Activated T-cell treated with anti-CD3 and anti-CD28 coated beads, Interleukin-2, amount 50 U/mL, for 48 hours (primary cell): ENCODE results near the gene KRTAP10-7.
"Not testable (repeated sequence)": the region's sequence is repeated elsewhere in the genome, so short reads cannot be mapped to it uniquely, and the experiment has no call there.

ENCODE experiments used
- DNase-seq, 2 experiments: peaks; one replicate each; pipeline ENCODE4 v3.0.0-alpha.2; 2020

The KRTAP10-7 gene

DNA sequence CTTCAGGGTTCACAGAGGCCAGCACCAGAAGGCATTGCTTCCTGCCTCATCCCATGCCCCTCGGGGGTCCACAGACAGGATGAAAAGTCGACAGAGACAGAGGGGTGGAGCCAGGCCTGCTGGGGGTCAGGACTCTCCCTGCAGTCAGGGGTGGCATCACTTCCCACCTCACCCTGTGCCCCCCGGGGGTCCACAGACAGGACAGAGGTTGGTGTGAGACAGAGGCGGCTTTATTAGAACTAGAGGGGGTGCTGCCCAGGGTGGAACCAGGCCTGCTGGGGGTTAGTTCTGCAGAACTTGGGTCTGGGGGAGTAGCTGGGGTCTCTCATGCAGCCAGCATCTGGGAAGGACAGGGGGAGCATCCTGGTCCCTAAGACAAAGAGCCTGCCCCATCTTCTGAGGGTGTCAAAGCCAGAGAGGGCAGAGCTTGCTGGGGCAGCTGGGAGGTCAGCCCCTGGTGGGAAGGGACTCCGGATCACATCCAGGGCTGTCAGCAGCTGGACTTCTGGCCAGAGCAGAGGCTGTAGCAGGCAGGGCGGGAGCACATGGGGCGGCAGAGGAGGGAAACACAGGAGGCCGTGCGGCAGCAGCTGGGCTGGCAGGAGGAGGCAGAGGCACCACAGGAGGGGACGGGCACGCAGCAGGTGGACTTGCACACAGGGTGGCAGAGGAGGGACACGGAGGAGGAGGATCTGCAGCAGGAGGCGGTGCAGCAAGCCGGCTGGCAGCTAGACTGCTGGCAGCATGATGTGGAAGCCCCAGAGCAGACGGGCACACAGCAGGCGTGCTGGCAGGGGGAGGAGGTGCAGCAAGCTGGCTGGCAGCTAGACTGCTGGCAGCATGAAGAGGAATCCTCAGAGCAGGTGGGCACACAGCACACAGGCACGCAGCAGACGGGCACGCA lies 9.2 kb upstream of the KRTAP10-7 start:
- DNase-seq: peak in 1 of 2 experiments; percentile 3

DNA sequence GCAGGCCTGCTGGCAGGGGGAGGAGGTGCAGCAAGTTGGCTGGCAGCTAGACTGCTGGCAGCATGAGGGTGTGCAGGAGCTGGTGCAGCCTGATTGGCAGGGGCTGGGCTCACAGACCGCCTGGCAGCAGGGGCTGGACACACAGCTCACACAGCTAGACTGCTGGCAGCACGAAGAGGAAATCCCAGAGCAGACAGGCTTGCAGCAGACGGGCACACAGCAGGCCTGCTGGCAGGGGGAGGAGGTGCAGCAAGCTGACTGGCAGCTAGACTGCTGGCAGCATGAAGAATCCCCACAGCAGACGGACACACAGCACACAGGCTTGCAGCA lies 8.6 kb upstream of the KRTAP10-7 start:
- DNase-seq: peak in 1 of 2 experiments; percentile 1

DNA sequence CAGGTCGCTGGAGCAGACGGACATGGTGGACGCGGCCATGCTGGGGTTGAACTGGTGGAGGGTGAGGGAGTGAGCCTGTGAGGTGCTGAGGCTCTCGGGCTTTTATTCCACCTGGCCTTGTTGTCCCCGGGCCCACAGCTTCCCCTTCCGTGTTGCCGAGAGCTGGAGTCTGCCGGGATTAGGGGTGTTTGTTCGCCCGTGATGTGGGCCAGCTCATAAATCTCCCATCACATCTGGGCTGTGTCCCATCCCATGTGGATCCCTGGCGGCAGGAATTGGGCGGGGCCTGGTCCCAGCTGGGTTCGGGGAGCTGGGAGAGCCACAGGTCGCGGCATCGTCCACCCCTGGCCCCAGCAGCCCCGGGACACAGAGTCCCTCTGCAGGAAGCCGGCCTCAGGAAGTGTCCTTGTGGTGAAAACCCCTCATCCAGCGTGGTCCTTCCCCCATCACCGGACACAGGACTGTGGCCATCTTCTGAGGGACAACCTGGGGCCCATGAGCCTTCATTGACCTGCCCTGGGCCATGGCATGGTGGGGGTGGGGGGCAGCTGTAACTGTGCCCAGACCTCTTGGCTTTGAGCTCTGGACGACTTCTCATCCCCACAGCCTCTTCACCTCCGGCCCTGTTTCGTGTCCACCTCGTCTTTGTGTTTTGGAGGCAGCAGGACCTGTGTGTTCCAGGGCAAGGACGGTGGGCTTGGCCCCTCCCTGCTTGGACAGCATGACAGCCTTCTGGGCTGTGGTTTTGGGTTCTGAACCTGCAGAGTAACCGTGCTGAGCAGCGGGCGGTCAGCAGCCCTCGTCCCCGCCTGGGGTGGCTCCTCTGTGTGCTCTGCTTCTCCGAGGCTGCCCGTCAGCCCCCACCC lies 7.7 kb upstream of the KRTAP10-7 start, which contains the start of gene KRTAP10-6:
Gene KRTAP10-6, minus strand, starts transcription at position 60 of the 866 bp plus-strand sequence. Its CDS starts 21 bp downstream, at position 39.
- peak in 1 of 2 experiments; percentile 12 for DNase-seq

DNA sequence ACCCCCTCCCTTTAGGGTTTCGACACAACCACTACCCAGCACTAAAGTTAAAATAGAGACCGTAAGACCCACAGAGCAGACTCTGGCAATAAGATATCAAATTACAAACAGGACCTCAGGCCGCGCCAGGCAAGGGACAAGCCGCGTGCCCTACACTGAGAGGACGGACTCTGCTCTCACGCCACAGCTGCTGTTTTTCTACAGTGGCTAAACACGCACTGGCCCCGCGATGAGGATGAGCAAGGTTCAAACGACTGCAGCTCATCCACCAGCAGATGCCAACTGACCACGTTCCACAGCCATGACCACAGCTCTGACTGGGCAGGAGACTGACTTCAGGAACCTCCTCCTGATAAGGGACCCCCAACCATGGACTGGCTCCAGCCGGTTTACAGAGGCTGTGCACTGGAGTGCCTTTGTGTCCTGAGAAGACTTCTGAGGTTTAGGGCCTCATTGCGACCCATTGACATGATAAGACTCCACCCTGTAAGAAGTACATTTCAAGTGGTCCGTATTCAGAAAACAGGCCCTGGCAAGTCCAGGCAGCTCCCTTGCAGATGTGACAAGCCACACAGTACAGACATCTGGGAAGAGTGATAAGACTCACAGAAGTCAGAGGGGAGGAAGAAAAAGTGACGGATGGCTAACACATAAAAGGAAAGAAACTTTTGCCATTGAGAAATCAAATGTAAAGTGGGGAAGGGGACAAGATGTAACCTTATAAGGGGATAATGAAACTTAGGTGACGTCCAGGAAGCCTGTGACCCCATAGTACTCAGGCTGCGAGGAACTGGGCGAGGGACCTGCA lies 6.6 kb upstream of the KRTAP10-7 start:
- peak in 1 of 2 experiments; percentile 2 for DNase-seq

DNA sequence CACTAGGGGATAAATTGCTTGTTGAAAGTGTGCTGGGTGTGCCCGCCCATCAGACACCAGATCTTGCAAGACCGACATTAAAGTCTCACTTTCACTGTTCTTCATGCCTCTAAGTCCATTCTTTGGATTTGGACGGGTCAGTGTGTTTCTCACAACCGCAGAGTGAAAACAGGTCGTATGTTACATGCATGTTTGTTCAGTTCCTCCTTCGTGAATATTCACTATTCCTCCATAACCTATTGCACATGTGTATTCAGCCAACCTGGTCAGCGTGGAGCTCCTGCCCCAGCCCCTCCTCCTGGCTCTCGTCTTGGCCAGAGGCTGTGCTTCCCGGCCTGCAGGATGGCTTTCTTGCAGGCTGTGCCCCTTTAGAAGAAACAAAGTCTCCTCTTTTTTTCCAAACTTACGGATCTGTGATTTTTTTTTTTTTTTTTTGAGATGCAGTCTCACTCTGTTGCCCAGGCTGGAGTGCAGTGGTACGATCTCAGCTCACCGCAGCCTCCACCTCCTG lies 5.9 kb upstream of the KRTAP10-7 start:
- DNase-seq: no peak

DNA sequence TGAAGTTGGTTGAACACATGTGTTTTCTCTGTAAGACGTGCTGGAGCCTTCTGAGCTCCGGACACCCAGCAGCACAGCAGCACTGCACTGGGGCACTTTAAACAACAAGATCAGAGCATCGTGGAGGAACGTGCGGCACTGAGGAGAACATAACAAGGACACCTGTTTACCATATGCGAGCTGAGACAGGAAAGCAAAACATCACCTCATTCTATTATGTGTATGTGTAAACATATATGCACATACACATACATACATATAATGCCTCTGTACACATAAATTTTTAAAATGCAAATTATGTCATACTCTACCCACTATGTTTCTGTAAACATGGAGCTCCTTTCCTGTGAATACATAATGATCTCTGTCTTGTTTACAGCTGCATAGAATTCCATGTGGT lies 4.9 kb upstream of the KRTAP10-7 start:
- no peak for DNase-seq

DNA sequence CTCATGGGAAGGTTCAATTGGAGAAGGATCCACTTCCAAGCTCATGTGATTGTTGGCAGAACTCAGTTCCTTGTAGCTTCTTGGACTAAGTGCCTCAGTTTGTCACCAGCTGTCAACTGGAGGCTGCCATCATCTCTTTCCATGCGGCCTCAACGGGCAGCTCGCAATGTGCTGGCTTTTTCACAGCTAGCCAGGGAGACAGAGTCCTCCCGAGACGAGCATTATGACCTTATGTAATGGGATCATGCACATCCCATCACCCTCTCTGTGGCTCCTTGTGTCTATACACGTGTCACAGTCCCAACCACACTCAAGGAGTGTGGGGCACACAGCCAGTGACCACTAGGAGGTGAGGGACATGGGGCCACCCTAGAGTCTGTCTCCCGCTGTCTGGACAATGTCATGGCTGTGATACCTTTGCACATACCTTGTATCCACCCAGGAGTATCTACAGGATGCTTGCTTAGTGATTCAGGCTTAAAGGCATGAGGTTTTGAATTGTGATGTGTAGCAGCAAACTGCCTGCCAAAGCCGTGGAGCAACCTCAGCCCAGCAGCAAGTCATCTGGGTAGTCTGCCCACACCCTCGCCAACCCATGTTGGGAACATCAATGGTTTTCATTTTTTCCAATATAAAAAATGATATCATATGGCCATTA lies 4.2 kb upstream of the KRTAP10-7 start:
- no peak for DNase-seq

DNA sequence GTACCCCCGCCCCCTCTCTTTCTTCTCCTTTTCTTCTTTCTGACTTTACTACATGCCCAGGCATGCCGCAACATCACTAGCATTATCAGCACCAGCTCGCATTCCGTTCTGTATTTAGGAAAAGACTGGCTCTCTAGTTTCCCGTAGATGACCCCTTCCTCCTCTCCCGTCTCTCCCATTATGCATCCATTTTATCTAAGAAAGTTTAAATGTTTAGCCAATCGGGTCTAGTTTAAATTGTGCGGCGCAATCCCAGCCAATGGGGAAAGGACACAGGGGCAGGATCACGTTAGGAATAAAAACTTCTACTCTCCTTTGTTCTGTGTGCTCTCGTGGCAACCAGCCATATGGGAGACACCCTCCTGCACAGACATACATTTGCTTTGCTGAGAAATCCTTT lies 2.3 kb upstream of the KRTAP10-7 start:
- DNase-seq: no peak

DNA sequence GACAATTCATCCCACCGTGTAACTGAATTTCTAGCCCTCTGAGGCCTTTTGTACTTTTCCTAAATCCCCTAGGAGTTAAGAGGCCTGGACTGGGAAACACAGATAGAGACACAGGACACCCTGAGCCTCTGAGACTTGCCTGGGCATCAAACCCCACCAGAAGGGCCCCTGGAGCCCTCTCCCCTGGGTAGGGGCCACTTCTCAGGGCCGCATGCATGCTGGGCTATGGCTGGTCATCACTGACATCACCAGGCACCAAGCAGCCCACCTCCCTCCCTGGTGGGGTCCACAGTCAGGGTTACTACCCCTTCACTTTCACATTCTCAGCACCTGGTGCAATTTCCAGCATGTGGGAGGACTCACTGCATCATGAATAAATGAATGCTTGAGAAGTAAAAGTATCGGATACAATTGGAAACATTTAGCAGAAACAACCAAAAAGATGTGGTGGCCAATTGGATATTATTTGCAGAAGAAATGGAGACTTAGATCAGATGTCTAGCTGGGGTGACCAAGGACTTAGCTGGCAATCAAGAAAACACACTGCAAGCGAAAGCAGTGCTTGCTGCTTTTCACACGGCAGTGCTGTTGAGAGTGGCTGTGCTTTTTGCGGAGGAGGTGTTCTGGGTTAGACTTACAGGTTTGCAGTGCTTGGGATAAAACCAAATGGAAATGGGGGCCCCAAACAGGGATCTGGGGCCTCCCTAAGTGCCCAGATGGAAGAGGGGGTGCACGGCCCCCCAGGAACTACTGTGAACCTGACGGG lies 950 bp upstream of the KRTAP10-7 start:
- DNase-seq: no peak

DNA sequence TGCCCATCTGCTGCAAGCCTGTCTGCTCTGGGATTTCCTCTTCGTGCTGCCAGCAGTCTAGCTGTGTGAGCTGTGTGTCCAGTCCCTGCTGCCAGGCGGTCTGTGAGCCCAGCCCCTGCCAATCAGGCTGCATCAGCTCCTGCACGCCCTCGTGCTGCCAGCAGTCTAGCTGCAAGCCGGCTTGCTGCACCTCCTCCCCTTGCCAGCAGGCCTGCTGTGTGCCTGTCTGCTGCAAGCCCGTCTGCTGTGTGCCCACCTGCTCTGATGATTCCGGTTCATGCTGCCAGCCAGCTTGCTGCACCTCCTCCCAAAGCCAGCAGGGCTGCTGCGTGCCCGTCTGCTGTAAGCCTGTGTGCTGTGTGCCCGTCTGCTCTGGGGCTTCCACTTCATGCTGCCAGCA lies 694 bp downstream of the KRTAP10-7 start:
- not testable (repeated sequence) for DNase-seq

DNA sequence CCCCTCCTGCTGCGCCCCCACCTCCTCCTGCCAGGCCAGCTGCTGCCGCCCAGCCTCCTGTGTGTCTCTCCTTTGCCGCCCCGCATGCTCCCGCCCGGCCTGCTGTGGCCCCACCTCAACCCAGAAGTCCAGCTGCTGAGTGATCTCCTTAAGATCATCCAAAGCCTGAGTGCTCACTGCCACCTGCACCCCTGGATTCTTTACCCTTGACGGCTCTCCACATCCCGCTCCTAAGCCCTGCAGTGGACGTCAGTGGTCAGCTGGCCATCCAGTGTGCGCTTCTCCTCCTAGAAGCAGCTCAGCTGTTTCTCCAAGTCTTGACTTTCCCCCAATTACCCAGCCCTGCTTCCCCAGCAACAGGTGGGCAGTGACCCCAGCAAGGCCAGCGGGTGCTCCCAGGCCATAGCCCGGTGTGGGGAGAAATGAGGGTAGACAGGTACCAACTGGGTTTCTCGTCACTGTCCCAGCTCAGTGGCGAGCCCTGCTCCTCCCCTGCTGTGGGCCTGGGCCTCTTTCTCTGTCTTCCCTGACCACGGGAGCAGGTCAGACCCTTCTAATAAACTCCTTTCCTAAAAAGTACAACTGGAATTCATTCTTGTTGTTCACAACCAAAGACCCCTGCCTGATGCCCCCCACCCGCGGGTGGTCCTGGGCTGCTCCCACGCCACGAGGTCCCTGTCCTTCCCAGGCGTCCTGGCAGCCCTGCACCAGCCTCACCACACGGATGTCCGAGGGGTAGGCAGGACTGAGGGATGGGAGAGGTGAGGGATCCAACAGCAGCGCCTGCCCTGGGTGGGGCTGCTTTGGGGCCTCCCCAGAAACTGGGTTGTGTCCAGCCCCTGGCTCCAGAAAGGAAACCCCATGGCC lies 1.4 kb downstream of the KRTAP10-7 start:
- no peak for DNase-seq

DNA sequence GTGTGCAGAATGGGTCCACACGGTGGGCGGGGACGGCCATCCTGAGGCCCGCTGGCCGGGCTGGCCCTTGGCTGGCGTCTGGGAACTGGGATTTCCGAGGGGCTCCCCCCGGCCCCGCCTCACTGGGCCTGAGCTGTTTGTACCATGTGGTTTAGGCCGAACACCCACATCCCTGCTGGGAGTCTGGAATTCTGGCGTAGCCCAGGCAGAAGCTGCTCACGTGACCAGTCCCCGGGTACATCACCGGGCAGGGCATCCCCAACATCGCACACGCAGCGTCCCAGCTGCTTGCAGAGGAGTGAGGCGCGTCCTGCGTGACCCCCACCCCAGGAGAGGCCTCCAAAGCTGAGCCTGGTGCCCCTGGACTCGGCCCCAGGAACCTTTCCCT lies 2.1 kb downstream of the KRTAP10-7 start:
- no peak for DNase-seq

DNA sequence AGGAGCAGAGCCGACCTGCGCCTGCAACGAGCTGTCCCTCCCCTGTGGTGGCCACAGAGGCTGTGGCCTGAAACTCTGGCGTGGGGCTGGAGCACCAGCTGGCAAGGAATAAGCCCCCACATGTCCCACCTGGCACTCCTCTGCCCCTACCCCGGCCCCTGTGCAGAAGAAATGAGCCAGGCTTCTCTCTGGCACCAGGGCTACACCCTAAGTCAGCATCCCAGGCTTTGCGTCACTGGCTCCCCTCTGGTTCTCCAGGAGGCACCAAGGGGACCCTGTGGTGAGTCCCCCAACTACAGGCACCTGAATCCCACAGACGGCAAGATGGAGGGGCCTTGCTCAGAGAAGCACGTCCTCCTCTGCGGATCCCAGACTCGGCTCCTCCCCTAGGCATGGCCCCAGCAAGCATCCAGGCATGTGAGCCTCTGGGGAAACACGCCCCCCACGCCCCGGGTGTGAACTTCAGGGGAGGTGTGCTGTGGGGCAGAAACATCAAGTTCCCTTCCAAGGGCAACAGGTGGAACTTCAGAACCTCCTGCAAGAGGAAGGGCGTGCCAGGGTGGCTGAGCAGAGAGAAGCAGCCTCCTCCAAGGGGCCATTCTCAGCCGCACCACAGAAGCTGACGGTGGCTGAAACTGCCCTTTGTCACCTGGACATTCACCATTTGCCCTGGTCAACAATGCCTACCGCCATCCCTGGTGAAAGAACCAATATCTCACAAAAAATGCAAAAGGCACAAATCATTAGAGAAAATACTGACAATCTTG lies 2.9 kb downstream of the KRTAP10-7 start:
- DNase-seq: no peak

DNA sequence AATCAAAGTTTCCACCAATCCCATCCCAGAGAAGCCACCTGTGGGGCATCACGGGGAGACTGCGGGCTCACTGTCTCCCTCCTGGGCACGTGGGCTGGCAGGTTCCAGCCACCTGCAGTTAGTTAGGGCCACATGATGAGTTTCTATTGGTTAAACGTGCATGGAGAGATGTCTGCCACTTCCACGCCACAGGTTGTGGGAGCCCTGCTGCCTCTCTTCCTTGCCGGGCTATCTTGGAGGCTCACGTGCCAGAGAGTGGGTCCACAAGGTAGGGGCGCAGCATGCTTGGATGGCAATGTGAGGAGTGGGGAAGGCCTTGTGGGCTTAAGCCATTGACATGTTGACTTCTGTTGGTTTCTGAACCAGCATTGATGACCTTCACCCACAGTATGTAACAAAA lies 3.5 kb downstream of the KRTAP10-7 start:
- no peak for DNase-seq

DNA sequence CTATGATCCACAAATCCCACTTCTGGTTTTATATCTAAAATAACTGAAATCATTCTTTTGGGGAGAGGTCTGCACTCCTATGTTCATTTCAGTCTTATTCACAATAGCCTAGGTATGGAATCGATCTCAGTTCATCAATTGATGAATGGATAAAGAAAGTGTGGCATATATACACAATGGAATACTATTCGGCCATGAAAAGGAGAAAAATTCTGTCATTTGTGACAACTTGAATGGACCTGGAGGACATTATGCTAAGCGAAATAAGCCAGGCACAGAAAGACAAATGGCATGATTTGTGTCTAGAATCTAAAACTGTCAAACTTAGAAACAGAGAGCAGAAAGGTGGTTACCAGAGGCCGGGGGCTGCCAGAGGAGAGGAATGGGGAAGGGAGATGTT lies 6.1 kb downstream of the KRTAP10-7 start:
- no peak for DNase-seq

DNA sequence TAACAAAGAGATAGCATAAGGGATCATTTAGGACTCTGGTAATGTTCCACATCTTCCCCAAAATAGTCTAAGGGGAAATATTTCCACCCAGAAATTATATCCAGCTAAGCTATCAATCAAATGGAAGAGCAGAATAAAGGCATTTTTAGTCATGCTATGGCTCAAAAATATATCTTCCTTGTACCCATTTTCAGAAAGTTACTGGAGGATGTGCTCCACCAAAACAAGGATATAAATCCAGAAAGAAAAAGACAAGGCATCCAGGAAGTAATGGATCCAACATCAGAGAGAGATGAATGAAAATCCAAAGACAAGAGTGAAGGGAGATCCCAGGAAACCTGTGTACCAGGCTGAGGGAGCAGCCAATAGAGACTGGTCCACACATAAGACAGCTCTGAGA lies 8.8 kb downstream of the KRTAP10-7 start:
- no peak for DNase-seq

DNA sequence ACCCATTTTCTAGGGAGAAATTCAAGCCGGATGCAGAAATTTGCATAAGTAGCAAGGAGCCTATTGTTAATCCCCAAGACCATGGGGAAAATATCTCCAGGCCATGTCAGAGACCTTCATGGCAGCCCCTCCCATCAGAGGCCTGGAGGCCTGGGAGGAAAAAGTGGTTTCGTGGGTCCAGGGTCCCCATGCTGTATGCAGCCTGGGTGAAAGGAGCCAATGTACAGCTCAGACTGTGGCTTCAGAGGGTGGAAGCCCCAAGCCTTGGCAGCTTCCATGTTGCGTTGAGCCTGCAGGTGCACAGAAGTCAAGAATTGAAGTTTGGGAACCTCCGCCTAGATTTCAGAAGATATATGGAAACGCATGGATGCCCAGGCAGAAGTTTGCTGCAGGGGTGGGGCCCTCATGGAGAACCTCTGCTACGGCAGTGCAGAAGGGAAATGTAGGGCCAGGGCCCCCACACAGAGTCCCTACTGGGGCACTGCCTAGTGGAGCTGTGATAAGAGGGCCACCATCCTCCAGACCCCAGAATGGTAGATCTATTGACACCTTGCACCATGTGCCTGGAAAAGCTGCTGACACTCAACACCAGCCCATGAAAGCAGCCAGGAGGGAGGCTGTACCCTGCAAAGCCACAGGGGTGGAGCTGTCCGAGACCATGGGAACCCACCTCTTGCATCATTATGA lies 9.9 kb downstream of the KRTAP10-7 start:
- DNase-seq: not testable (repeated sequence)

DNA sequence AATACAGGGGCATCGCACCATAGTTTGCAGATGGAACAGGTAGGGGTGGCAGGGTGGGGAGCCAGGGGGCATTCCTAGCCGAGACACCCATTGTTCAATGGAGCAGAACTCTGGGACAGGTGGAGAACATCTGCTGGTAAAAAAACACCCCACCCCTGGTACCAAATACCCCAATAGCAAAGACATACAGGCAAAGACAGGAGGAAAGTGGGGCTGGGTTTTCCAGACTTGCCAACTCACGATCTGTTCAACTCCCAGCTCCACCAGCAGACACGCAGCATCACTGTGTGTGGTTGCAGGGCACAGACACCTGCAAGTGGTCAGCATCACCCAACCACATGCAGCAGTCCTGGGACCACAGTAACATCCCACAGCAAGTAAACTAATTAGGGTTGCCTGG lies 11.2 kb downstream of the KRTAP10-7 start:
- peak in 1 of 2 experiments; percentile 2 for DNase-seq

DNA sequence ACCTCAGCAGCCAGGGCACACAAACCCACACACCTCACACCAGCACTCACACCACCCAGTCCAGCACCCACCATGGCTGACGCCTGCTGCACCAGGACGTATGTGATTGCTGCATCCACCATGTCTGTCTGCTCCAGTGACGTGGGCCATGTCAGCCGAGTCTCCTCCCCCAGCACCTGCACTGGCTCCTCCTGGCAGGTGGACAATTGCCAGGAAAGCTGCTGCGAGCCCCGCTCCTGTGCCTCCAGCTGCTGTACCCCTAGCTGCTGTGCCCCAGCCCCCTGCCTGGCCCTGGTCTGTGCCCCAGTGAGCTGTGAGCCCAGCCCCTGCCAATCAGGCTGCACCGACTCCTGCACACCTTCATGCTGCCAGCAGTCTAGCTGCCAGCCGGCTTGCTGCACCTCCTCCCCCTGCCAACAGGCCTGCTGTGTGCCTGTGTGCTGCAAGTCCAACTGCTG lies 11.7 kb downstream of the KRTAP10-7 start, which contains the start of gene KRTAP10-8:
Gene KRTAP10-8, plus strand, starts transcription at position 51 of the 458 bp plus-strand sequence. Its CDS starts 22 bp downstream, at position 73.
- DNase-seq: peak in 1 of 2 experiments; percentile 5
